Ishikawa (cell line): Measurements from ENCODE around the gene JARID2.

Experiments
- CEBPB ChIP-seq: IDR thresholded peaks from 2 replicates; pipeline ENCODE4 v1.6.1; 2012
- CREB1 ChIP-seq: IDR thresholded peaks from 2 replicates; pipeline ENCODE4 v1.6.1; 2012; ENCODE audit warnings: low read depth
- EGR1 ChIP-seq: IDR thresholded peaks from 2 replicates; pipeline ENCODE4 v1.6.1; 2012
- EP300 ChIP-seq: IDR thresholded peaks from 2 replicates; pipeline ENCODE4 v1.6.1; 2012; ENCODE audit warnings: borderline replicate concordance
- FOXM1 ChIP-seq: IDR thresholded peaks from 2 replicates; pipeline ENCODE4 v1.6.1; 2012; ENCODE audit warnings: low read depth, borderline replicate concordance
- MAX ChIP-seq: IDR thresholded peaks from 2 replicates; pipeline ENCODE4 v1.6.1; 2012
- NFIC ChIP-seq: IDR thresholded peaks from 2 replicates; pipeline ENCODE4 v1.6.1; 2012
- RAD21 ChIP-seq: IDR thresholded peaks from 2 replicates; pipeline ENCODE4 v1.6.1; 2012; ENCODE audit warnings: low read depth
- REST ChIP-seq: IDR thresholded peaks from 2 replicates; pipeline ENCODE4 v1.6.1; 2012; ENCODE audit warnings: low read depth, mild to moderate bottlenecking
- TAF1 ChIP-seq: IDR thresholded peaks from 2 replicates; pipeline ENCODE4 v1.6.1; 2012; ENCODE audit warnings: low read depth, mild to moderate bottlenecking
- TEAD4 ChIP-seq: IDR thresholded peaks from 2 replicates; pipeline ENCODE4 v1.6.1; 2012
- USF1 ChIP-seq: IDR thresholded peaks from 2 replicates; pipeline ENCODE4 v1.6.1; 2012
- YY1 ChIP-seq: IDR thresholded peaks from 2 replicates; pipeline ENCODE4 v1.6.1; 2012; ENCODE audit warnings: low read depth
- ZBTB7A ChIP-seq: IDR thresholded peaks from 2 replicates; pipeline ENCODE4 v1.6.1; 2012; ENCODE audit warnings: low read depth

- TF ChIP-seq EP300 (no peak), USF1 (no peak), CEBPB (no peak), NFIC (no peak), FOXM1 (no peak), CREB1 (no peak), RAD21 (no peak), YY1 (no peak), MAX (no peak), REST (no peak), TAF1 (no peak), EGR1 (no peak), TEAD4 (no peak), ZBTB7A (no peak)
Observed at GRCh38 chr6:15265787-15266186, 19.9 kb downstream of the JARID2 start.
